HEK293 (cell line): Measurements from ENCODE around the gene RDH5.
A peak's percentile ranks its signal among the peaks of the same experiment; 100 is the strongest.

Source experiments
- CTCF ChIA-PET: fragments of 350-600 bp; formaldehyde crosslinking; extraction: SDS; loops from one replicate; lab custom pipeline; 2021; ENCODE audit warnings: antibody characterized with exemption; lab: Yijun Ruan, JAX
- POLR2A ChIA-PET: fragments of 300-600 bp; formaldehyde crosslinking; extraction: SDS; loops from one replicate; lab custom pipeline; 2020; ENCODE audit warnings: antibody characterized with exemption, inconsistent platforms; lab: Yijun Ruan, JAX
- H3K27ac ChIP-seq: fragments of 200-500 bp; sonication (Bioruptor generic); 2 replicates; pipeline ENCODE4 v1.5.1; 2014; ENCODE audit warnings: low read depth, low read length, control low read depth, inconsistent platforms; ENCODE audit errors: extremely low read depth
- H3K36me3 ChIP-seq, 2 experiments: fragments of 200-500 bp in 1 of 2; sonication (Bioruptor generic) in 1 of 2; 1 replicate in 1 of 2; 2 replicates in 1 of 2; pipeline ENCODE4 v1.5.1; 2014 to 2017; ENCODE audit warnings: inconsistent platforms in 2 of 2, low read length in 2 of 2; ENCODE audit not compliant: control insufficient read depth in 2 of 2, insufficient read depth in 1 of 2
- H3K4me1 ChIP-seq: fragments of 200-500 bp; sonication (Bioruptor generic); 2 replicates; pipeline ENCODE4 v1.5.1; 2014; ENCODE audit warnings: mild to moderate bottlenecking, low read length, inconsistent platforms; ENCODE audit not compliant: control insufficient read depth, insufficient read depth
- H3K4me3 ChIP-seq: 2 replicates; pipeline ENCODE4 v1.5.1; 2011; ENCODE audit warnings: low read depth, mild to moderate bottlenecking, control low read depth, low read length, moderate library complexity
- H3K9me3 ChIP-seq: fragments of 200-500 bp; sonication (Bioruptor generic); 2 replicates; pipeline ENCODE4 v1.5.1; 2014; ENCODE audit warnings: low read depth, low read length, inconsistent platforms; ENCODE audit not compliant: control insufficient read depth, insufficient read depth
- EGR2 ChIP-seq: fragments of 450-650 bp; formaldehyde crosslinking; IDR thresholded peaks from 2 replicates; pipeline ENCODE4 v1.5.1; 2016; ENCODE audit warnings: low read depth, missing biosample characterization, missing genetic modification characterization
- FEZF1 ChIP-seq: fragments of 450-650 bp; formaldehyde crosslinking; IDR thresholded peaks from 2 replicates; pipeline ENCODE4 v1.5.1; 2016; ENCODE audit warnings: missing biosample characterization, missing genetic modification characterization
- GLIS1 ChIP-seq: fragments of 450-650 bp; formaldehyde crosslinking; IDR thresholded peaks from 2 replicates; pipeline ENCODE4 v1.5.1; 2016; ENCODE audit warnings: missing biosample characterization, missing genetic modification characterization
- IKZF3 ChIP-seq: fragments of 450-650 bp; IDR thresholded peaks from 2 replicates; pipeline ENCODE4 v1.5.0; 2018; ENCODE audit warnings: missing biosample characterization, mild to moderate bottlenecking, missing genetic modification characterization, moderate library complexity
- KLF1 ChIP-seq: fragments of 450-650 bp; formaldehyde crosslinking; IDR thresholded peaks from 2 replicates; pipeline ENCODE4 v1.5.1; 2016; ENCODE audit warnings: missing biosample characterization, missing genetic modification characterization
- MYNN ChIP-seq: fragments of 450-650 bp; formaldehyde crosslinking; IDR thresholded peaks from 2 replicates; pipeline ENCODE4 v1.5.1; 2016; ENCODE audit warnings: missing biosample characterization, missing genetic modification characterization, borderline replicate concordance
- OVOL3 ChIP-seq: fragments of 450-650 bp; formaldehyde crosslinking; IDR thresholded peaks from 2 replicates; pipeline ENCODE4 v1.5.1; 2016; ENCODE audit warnings: missing biosample characterization, missing genetic modification characterization
- SALL2 ChIP-seq: fragments of 450-650 bp; formaldehyde crosslinking; IDR thresholded peaks from 2 replicates; pipeline ENCODE4 v1.5.0; 2017; ENCODE audit warnings: missing biosample characterization, mild to moderate bottlenecking, missing genetic modification characterization, borderline replicate concordance
- SCRT2 ChIP-seq: fragments of 450-650 bp; formaldehyde crosslinking; IDR thresholded peaks from 2 replicates; pipeline ENCODE4 v1.5.1; 2016; ENCODE audit warnings: missing biosample characterization, missing genetic modification characterization
- SP7 ChIP-seq: fragments of 450-650 bp; formaldehyde crosslinking; IDR thresholded peaks from 2 replicates; pipeline ENCODE4 v1.5.1; 2016; ENCODE audit warnings: missing biosample characterization, missing genetic modification characterization
- TCF7L2 ChIP-seq: IDR thresholded peaks from 2 replicates; pipeline ENCODE4 v1.6.1; 2011; ENCODE audit warnings: low read depth, mild to moderate bottlenecking, inconsistent platforms, low read length, moderate library complexity, borderline replicate concordance
- YY1 ChIP-seq: fragments of 450-650 bp; formaldehyde crosslinking; IDR thresholded peaks from 2 replicates; pipeline ENCODE4 v1.5.1; 2018; ENCODE audit warnings: missing biosample characterization, missing genetic modification characterization
- ZFP3 ChIP-seq: fragments of 450-650 bp; formaldehyde crosslinking; IDR thresholded peaks from 2 replicates; pipeline ENCODE4 v1.5.1; 2016; ENCODE audit warnings: low read depth, missing biosample characterization, missing genetic modification characterization
- ZIC2 ChIP-seq: fragments of 450-650 bp; formaldehyde crosslinking; IDR thresholded peaks from 2 replicates; pipeline ENCODE4 v1.5.1; 2016; ENCODE audit warnings: missing biosample characterization, missing genetic modification characterization
- ZNF138 ChIP-seq: fragments of 450-650 bp; formaldehyde crosslinking; IDR thresholded peaks from 2 replicates; pipeline ENCODE4 v1.5.1; 2016; ENCODE audit warnings: missing biosample characterization, missing genetic modification characterization, borderline replicate concordance
- ZNF184 ChIP-seq: fragments of 450-650 bp; IDR thresholded peaks from 2 replicates; pipeline ENCODE4 v1.5.1; 2018; ENCODE audit warnings: missing biosample characterization, mild to moderate bottlenecking, missing genetic modification characterization
- ZNF202 ChIP-seq: fragments of 450-650 bp; formaldehyde crosslinking; IDR thresholded peaks from 2 replicates; pipeline ENCODE4 v1.5.1; 2016; ENCODE audit warnings: missing biosample characterization, missing genetic modification characterization, borderline replicate concordance
- ZNF214 ChIP-seq: fragments of 450-650 bp; formaldehyde crosslinking; IDR thresholded peaks from 2 replicates; pipeline ENCODE4 v1.5.1; 2017; ENCODE audit warnings: missing biosample characterization, mild to moderate bottlenecking, missing genetic modification characterization, borderline replicate concordance
- ZNF560 ChIP-seq: fragments of 450-650 bp; formaldehyde crosslinking; IDR thresholded peaks from 2 replicates; pipeline ENCODE4 v1.5.1; 2017; ENCODE audit warnings: missing biosample characterization, missing genetic modification characterization, borderline replicate concordance
- ZNF585B ChIP-seq: fragments of 450-650 bp; formaldehyde crosslinking; IDR thresholded peaks from 2 replicates; pipeline ENCODE4 v1.5.1; 2016; ENCODE audit warnings: missing biosample characterization, missing genetic modification characterization
- ZNF701 ChIP-seq: fragments of 450-650 bp; formaldehyde crosslinking; IDR thresholded peaks from 2 replicates; pipeline ENCODE4 v1.5.1; 2016; ENCODE audit warnings: missing biosample characterization, missing genetic modification characterization
- ZNF76 ChIP-seq: fragments of 450-650 bp; formaldehyde crosslinking; IDR thresholded peaks from 2 replicates; pipeline ENCODE4; 2016; ENCODE audit warnings: low read depth, missing biosample characterization, missing genetic modification characterization, borderline replicate concordance
- ZNF768 ChIP-seq: fragments of 450-650 bp; formaldehyde crosslinking; IDR thresholded peaks from 2 replicates; pipeline ENCODE4 v1.5.1; 2018; ENCODE audit warnings: missing biosample characterization, mild to moderate bottlenecking, missing genetic modification characterization
- ZNF843 ChIP-seq: fragments of 450-650 bp; formaldehyde crosslinking; IDR thresholded peaks from 2 replicates; pipeline ENCODE4 v1.5.1; 2016; ENCODE audit warnings: missing biosample characterization, missing genetic modification characterization
- ZSCAN16 ChIP-seq: fragments of 450-650 bp; formaldehyde crosslinking; IDR thresholded peaks from 2 replicates; pipeline ENCODE4 v1.5.1; 2016; ENCODE audit warnings: missing biosample characterization, missing genetic modification characterization
- ZXDB ChIP-seq: fragments of 450-650 bp; formaldehyde crosslinking; IDR thresholded peaks from 2 replicates; pipeline ENCODE4 v1.5.1; 2016; ENCODE audit warnings: missing biosample characterization, missing genetic modification characterization
- TF ChIP-seq, protein P1 (sequence below): fragments of 450-650 bp; formaldehyde crosslinking; IDR thresholded peaks from 2 replicates; pipeline ENCODE4 v1.5.1; 2016; ENCODE audit warnings: missing biosample characterization, missing genetic modification characterization
- TF ChIP-seq, protein P2 (sequence below): fragments of 450-650 bp; formaldehyde crosslinking; IDR thresholded peaks from 2 replicates; pipeline ENCODE4 v1.5.1; 2017; ENCODE audit warnings: missing biosample characterization, missing genetic modification characterization
- TF ChIP-seq, protein P3 (sequence below): fragments of 450-650 bp; formaldehyde crosslinking; IDR thresholded peaks from 2 replicates; pipeline ENCODE4 v1.5.1; 2016; ENCODE audit warnings: missing biosample characterization, missing genetic modification characterization
- TF ChIP-seq, protein P4 (sequence below): fragments of 450-650 bp; formaldehyde crosslinking; IDR thresholded peaks from 2 replicates; pipeline ENCODE4 v1.5.1; 2016; ENCODE audit warnings: missing biosample characterization, missing genetic modification characterization
- TF ChIP-seq, protein P5 (sequence below): fragments of 450-650 bp; formaldehyde crosslinking; IDR thresholded peaks from 2 replicates; pipeline ENCODE4 v1.5.1; 2017; ENCODE audit warnings: missing biosample characterization, missing genetic modification characterization

Gene RDH5

DNA sequence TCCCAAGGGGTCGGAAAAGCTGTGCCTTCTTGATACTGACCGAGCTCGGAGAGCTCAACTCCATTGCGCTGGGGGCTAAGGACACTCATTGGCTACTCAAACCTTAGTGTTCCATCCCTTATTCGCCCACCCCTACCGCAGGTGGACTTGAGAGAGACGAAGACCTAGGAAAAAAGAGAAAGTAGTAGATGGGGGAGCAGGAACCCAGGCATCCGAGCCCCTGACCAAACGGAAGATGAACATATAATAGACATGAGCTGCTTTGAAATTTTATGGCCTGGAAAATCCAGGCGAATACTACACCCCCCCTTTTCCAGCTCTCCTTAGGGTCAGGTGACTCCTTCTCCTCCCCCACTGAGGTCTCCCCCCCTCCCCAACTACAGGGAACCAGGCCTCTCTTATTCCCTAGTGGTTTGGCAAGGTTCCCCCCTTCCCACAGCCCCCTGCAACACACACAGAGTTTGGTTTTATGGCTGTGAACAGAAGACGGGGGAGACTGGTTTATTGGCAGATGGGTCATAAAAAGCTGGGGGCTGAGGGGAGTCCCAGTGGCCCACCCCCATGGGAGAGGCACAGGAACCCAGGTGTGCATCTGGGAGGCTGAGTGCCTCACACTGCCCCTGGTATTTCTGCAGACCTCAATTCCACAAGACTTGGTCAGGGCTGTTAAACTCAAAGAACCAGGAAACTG, 24.3 kb downstream of the RDH5 start:
- peaks cover 3 to 29% of the 10 kb centered on the region in 2 experiments; a peak in 1 of 3 replicates for H3K36me3 ChIP-seq
- ChIA-PET POLR2A (interaction anchor here (0.5 to 2.1 kb wide), 11 partner anchors 8 to 334 kb away, joined by 3 to 12 read pairs (median 5); partner anchors contain the start of genes CD63, ORMDL2, RAB5B and SARNP), CTCF (interaction anchor here (0.6 to 1.4 kb wide), 5 partner anchors 15 to 295 kb away, joined by 3 to 4 read pairs (median 4); a partner anchor contains a TSS)
- peak overlapping the region; percentile 65 for H3K4me3 ChIP-seq
- peak overlapping the region; percentile 24; the same call in 1 of the 2 replicates for H3K27ac ChIP-seq
- peaks cover 12% of the 10 kb centered on the region; the same call in 1 of the 2 replicates for H3K4me1 ChIP-seq
- no peaks in the 10 kb centered on the region for H3K9me3 ChIP-seq
- TF ChIP-seq IKZF3 (tag by site-specific recombination) (no peak; the same call in 1 of the 2 replicates), OVOL3 (tag by site-specific recombination) (no peak), ZSCAN16 (tag by site-specific recombination) (no peak), ZNF214 (no peak), GLIS1 (tag by site-specific recombination) (peak; percentile 95), ZNF843 (tag by site-specific recombination) (no peak), KLF1 (tag by site-specific recombination) (no peak), TCF7L2 (no peak), ZNF76 (tag by site-specific recombination) (peak; percentile 58; the same call in 1 of the 2 replicates), ZIC2 (tag by site-specific recombination) (peak; percentile 86), ZNF701 (tag by site-specific recombination) (no peak), ZNF585B (tag by site-specific recombination) (no peak), YY1 (tag by site-specific recombination) (no peak), ZNF138 (tag by site-specific recombination) (no peak), ZNF202 (tag by site-specific recombination) (no peak), ZFP3 (tag by site-specific recombination) (no peak), ZXDB (tag by site-specific recombination) (0 out of 2 replicates have a peak, but pooled peaks have one; percentile 32), EGR2 (peak; percentile 64; the same call in 1 of the 2 replicates), ZNF560 (tag by site-specific recombination) (no peak), SCRT2 (tag by site-specific recombination) (no peak), ZNF184 (tag by site-specific recombination) (no peak), FEZF1 (tag by site-specific recombination) (no peak), SALL2 (no peak), MYNN (tag by site-specific recombination) (no peak), ZNF768 (tag by site-specific recombination) (no peak), SP7 (tag by site-specific recombination) (0 out of 2 replicates have a peak, but pooled peaks have one; percentile 19)
- TF ChIP-seq, protein P1, sequence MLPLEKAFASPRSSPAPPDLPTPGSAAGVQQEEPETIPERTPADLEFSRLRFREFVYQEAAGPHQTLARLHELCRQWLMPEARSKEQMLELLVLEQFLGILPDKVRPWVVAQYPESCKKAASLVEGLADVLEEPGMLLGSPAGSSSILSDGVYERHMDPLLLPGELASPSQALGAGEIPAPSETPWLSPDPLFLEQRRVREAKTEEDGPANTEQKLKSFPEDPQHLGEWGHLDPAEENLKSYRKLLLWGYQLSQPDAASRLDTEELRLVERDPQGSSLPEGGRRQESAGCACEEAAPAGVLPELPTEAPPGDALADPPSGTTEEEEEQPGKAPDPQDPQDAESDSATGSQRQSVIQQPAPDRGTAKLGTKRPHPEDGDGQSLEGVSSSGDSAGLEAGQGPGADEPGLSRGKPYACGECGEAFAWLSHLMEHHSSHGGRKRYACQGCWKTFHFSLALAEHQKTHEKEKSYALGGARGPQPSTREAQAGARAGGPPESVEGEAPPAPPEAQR = no peak
- TF ChIP-seq, protein P2, sequence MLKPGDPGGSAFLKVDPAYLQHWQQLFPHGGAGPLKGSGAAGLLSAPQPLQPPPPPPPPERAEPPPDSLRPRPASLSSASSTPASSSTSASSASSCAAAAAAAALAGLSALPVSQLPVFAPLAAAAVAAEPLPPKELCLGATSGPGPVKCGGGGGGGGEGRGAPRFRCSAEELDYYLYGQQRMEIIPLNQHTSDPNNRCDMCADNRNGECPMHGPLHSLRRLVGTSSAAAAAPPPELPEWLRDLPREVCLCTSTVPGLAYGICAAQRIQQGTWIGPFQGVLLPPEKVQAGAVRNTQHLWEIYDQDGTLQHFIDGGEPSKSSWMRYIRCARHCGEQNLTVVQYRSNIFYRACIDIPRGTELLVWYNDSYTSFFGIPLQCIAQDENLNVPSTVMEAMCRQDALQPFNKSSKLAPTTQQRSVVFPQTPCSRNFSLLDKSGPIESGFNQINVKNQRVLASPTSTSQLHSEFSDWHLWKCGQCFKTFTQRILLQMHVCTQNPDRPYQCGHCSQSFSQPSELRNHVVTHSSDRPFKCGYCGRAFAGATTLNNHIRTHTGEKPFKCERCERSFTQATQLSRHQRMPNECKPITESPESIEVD (tag by site-specific recombination) = no peak
- TF ChIP-seq, protein P3, sequence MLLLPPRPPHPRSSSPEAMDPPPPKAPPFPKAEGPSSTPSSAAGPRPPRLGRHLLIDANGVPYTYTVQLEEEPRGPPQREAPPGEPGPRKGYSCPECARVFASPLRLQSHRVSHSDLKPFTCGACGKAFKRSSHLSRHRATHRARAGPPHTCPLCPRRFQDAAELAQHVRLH = no peak
- TF ChIP-seq, protein P4, sequence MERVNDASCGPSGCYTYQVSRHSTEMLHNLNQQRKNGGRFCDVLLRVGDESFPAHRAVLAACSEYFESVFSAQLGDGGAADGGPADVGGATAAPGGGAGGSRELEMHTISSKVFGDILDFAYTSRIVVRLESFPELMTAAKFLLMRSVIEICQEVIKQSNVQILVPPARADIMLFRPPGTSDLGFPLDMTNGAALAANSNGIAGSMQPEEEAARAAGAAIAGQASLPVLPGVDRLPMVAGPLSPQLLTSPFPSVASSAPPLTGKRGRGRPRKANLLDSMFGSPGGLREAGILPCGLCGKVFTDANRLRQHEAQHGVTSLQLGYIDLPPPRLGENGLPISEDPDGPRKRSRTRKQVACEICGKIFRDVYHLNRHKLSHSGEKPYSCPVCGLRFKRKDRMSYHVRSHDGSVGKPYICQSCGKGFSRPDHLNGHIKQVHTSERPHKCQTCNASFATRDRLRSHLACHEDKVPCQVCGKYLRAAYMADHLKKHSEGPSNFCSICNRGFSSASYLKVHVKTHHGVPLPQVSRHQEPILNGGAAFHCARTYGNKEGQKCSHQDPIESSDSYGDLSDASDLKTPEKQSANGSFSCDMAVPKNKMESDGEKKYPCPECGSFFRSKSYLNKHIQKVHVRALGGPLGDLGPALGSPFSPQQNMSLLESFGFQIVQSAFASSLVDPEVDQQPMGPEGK = peak; percentile 25; the same call in 1 of the 2 replicates
- TF ChIP-seq, protein P5, sequence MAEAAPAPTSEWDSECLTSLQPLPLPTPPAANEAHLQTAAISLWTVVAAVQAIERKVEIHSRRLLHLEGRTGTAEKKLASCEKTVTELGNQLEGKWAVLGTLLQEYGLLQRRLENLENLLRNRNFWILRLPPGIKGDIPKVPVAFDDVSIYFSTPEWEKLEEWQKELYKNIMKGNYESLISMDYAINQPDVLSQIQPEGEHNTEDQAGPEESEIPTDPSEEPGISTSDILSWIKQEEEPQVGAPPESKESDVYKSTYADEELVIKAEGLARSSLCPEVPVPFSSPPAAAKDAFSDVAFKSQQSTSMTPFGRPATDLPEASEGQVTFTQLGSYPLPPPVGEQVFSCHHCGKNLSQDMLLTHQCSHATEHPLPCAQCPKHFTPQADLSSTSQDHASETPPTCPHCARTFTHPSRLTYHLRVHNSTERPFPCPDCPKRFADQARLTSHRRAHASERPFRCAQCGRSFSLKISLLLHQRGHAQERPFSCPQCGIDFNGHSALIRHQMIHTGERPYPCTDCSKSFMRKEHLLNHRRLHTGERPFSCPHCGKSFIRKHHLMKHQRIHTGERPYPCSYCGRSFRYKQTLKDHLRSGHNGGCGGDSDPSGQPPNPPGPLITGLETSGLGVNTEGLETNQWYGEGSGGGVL (tag by site-specific recombination) = peak; percentile 83
